CD4-positive, alpha-beta T cell treated with Interleukin-15 for 1 hour (primary cell): ENCODE results near the gene PTPN6.
"Not testable (repeated sequence)": the region's sequence is repeated elsewhere in the genome, so short reads cannot be mapped to it uniquely, and the experiment has no call there.

Experiments used
- DNase-seq: peaks from one replicate; pipeline ENCODE4 v3.0.0-alpha.2; 2020

Gene PTPN6

GRCh38 chr12:6950811-6951540, at the start of gene PTPN6:
PTPN6 (plus strand) TSS chr12:6951356; CDS start chr12:6951513, 157 bp downstream.
- DNase-seq: peak; percentile 81

GRCh38 chr12:6902448-6902847, 48.7 kb upstream of the PTPN6 start:
- DNase-seq: no peak

GRCh38 chr12:6903722-6904121, 47.4 kb upstream of the PTPN6 start:
- DNase-seq: no peak

- peak; percentile 99 for DNase-seq
Measured at GRCh38 chr12:6904280-6905276, 46.6 kb upstream of the PTPN6 start, which contains the start of gene LRRC23. LRRC23 (plus strand) TSS chr12:6904822; CDS start chr12:6905634, 812 bp downstream.

DNA sequence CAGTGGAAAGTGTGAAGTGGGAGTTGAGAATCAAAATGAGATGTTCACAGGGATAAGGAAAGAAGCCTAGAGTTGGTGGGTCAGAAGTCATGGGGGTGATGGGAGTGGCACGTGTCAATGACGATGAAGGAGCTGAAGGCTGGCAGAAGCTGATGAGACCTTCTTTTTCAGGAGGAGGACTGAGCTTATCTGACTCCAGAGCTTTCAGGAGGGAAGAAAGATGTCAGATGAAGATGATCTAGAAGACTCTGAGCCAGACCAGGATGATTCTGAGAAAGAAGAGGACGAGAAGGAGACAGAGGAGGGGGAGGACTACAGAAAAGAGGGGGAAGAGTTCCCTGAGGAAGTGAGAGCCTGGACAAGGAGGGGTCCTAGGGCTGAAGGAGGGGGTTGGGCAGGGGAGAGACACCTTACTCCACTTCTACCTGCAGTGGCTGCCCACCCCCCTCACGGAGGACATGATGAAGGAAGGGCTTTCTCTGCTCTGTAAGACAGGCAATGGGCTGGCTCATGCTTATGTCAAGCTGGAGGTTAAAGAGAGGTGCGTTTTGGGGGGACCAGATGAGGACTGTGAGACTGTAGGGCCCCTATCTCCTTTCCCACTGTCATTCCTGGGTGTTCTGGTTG, 45.6 kb upstream of the PTPN6 start:
- DNase-seq: no peak

DNA sequence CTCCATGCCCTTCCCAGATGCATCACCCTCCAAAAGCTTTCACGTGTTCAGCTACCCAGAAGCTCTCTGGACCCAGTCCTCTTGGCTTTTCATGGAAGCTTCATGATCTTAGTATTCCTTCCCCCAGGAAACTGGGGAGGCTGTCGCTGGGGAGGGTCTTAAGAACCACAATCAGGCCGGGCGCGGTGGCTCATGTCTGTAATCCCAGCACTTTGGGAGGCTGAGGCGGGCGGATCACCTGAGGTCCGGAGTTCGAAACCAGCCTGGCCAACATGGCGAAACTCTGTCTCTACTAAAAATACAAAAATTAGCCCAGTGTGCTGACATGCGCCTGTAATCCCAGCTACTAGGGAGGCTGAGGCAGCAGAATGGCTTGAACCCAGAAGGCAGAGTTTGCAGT, 43.0 kb upstream of the PTPN6 start:
- not testable (repeated sequence) for DNase-seq

DNA sequence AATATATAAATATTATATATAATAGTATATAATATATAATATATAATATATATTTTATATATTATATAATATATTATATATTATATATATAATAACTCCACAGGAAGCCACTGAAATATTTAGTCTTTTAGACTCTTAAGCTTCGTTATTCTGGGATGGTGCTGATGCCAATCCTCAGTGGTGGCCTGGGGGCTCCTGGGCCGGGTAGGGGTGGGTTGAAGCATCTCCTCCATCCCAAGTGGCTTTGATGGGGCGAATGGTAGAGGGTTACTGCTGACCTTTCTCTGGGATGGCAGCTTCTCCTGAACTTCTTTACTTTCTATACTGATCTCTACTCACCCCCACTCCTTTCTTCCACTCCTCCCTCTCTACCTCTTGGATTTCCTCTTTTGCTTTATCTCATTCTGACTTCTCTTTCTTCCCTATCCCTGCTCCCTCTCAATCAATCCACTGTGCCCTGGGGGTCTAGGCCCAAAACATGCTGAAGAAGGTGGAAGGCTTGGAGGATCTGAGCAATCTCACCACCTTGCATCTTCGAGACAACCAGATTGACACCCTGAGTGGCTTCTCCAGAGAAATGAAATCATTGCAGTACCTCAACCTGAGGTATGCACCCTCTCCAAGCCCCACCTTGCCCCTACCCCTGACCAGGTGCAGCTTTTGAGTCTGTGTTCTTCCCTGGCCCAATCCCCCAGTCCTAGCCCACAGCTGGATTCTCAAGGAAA, 41.6 kb upstream of the PTPN6 start:
- DNase-seq: no peak

DNA sequence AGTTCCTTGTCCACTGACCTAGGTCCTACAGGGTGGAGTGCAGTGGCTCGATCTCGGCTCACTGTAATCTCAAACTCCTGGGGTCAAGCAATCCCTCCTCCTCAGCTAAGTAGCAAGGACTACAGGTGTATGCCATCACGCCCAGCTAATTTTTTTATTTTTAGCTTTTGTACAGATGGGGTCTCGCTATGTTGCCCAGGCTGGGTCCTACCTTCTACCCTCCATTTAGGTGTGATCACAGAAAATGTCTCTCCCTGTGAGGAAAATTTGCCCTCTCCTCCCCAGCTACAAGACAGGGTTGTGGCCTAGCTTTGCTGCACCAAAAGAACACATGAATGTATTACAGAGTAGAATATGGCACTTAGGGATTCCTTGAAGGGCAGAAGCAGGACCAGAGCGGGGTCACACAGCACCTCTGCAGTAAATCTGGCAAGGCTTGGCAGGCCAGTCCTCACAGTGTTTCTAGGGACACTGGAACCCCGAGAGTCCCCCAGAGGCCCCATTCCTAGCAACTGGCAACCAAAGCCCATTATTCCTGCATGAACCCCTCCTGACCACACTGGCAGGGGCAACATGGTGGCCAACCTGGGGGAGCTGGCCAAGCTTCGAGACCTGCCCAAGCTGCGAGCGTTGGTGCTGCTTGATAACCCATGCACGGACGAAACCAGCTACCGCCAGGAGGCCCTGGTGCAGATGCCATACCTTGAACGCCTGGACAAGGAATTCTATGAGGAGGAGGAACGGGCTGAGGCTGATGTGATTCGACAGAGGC, 38.8 kb upstream of the PTPN6 start:
- no peak for DNase-seq

GRCh38 chr12:6914246-6914946, 36.8 kb upstream of the PTPN6 start, which contains the start of gene ENO2:
ENO2 (plus strand) TSS chr12:6914580; CDS start chr12:6915833, 1,253 bp downstream.
- peak; percentile 87 for DNase-seq

DNA sequence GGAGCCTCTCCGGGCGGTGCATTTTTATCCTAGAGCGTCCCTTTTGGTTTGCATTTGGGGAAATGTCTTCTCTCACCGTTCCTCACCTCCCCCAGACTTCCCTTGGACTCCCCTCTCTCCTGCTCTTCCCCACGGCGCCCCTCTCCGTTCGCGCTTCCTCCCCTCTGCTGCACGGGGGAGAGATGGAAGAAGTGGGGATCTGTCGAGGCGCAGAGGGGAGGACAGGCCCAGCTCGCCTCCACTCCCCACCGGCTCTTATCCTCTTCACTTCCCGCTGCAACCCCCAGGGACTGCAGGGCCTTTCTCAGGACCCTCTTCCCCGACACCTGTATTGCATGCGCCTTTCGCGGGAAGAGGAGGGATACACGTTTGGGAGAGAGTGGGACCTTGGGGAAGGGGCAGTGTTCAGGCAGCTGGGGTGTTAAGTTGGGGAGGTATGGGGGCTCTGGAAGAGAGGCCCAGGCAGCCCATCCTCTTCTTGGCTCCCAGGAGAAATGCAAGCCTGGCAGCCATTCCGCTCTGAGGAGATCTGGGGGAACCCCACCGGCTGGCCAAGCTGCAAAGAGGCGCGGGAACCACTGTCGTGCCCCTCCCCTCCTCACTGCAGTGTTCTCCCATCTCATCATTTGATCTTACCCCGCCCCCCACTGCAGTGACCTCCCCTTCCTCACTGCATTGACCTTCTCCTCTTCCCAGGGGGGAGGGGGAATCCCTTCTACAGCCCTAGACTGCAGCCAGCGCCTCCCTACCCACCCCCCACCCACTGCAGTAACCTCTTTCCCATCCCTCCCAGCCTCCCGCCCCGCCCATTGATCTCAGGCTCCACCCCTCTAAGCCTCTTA, 36.0 kb upstream of the PTPN6 start:
- DNase-seq: no peak

DNA sequence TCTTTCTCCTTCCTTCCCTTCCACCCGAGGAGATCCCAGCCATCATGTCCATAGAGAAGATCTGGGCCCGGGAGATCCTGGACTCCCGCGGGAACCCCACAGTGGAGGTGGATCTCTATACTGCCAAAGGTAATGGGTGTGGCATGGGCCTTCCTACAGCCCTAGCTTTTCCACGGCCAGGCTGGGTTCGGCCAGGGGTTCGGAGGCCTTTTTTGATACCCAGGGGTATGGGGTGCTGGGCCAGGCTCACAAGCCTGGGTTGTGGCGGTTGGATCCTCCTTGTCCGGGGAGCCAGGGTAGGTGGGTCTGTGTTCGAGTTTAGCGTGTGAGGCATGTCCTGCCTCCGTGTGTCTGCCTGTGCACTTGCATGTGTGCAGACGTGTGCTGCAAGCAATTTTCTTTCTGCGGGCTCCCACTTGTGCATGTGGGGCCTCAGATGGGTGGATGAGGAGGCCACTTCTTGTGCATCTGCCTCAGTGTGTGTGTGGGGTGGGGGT, 35.3 kb upstream of the PTPN6 start:
- no peak for DNase-seq

GRCh38 chr12:6916426-6917200, 34.5 kb upstream of the PTPN6 start:
- no peak for DNase-seq

DNA sequence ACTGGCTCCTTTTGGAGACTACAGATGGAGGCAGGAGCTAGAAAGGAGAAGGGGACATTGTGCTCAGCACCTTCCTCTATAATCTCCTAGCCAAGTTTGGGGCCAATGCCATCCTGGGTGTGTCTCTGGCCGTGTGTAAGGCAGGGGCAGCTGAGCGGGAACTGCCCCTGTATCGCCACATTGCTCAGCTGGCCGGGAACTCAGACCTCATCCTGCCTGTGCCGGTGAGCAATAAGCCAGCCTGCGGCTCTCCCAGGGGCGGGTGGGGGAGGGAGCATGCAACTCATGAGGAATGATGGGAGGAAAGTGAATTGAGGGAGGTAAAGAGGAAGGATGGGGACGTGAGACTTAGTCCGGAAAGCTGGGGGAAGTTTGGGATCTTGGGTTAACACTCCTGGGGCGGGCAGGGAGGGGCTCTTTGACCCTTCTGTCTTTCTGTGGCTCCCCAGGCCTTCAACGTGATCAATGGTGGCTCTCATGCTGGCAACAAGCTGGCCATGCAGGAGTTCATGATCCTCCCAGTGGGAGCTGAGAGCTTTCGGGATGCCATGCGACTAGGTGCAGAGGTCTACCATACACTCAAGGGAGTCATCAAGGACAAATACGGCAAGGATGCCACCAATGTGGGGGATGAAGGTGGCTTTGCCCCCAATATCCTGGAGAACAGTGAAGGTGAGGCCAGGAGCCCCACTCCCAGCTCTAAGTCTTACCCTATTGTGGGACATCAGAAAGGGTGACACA, 33.5 kb upstream of the PTPN6 start:
- no peak for DNase-seq

DNA sequence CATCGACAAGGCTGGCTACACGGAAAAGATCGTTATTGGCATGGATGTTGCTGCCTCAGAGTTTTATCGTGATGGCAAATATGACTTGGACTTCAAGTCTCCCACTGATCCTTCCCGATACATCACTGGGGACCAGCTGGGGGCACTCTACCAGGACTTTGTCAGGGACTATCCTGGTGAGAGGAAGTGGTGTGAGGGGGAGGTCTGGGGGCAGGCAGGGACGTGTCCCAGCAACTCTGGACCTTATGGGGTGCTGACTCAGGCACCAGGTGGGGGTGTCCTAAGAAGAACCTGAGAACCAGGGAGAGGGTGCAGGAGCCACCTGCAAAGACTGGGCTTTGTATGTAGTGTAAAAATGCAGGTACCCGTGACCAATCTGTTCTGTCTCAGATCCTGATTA, 31.6 kb upstream of the PTPN6 start:
- no peak for DNase-seq

DNA sequence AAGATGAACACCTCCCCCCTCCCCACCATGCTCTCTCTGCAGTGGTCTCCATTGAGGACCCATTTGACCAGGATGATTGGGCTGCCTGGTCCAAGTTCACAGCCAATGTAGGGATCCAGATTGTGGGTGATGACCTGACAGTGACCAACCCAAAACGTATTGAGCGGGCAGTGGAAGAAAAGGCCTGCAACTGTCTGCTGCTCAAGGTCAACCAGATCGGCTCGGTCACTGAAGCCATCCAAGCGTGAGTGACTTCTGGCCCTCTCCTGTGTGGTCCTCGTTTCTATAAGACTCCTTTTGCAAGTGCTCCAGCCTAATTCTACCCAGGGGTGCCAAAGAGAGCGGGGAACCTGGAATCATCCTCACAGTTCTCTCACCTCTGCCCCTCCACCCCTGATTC, 29.6 kb upstream of the PTPN6 start:
- DNase-seq: no peak

DNA sequence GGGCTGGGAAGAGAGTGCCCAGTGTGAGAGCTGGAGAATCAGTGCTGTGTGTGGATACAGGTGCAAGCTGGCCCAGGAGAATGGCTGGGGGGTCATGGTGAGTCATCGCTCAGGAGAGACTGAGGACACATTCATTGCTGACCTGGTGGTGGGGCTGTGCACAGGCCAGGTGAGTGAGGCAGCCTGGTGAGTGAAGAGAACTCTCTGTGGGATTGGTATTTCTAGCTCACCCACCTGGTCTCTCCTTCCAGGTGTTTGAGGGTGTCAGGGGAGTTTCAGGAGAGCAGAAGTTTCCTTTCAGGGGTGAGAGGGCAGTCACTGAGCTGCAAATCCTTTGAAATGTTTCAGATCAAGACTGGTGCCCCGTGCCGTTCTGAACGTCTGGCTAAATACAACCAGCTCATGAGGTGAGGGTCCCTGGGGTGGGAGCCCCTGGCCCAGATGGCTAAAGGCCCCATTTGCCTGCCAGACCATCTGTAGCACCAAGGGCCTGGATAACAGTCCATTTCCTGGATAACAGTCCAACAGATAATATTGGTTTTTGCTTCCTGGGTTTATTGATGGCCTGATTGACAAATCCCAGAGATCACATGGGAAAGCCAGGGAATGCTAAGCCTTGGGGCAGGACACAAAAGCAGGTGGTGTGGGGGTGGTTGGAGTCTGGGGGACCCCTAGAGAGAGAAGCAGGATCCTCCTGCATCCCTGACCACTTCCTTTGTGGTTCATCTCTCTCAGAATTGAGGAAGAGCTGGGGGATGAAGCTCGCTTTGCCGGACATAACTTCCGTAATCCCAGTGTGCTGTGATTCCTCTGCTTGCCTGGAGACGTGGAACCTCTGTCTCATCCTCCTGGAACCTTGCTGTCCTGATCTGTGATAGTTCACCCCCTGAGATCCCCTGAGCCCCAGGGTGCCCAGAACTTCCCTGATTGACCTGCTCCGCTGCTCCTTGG, 28.9 kb upstream of the PTPN6 start:
- no peak for DNase-seq
